SW 1271 (cell line): ENCODE data around the gene ACP3.
A peak's percentile ranks its signal among the peaks of the same experiment; 100 is the strongest.
"Not testable (repeated sequence)": the region's sequence is repeated elsewhere in the genome, so short reads cannot be mapped to it uniquely, and the experiment has no call there.

Experiments used
- DNase-seq, 2 experiments: peaks; one replicate each; lab custom pipeline; 2025; lab: John Stamatoyannopoulos, UW

The ACP3 gene

GRCh38 chr3:132317229-132317948, at the start of gene ACP3:
TSS of gene ACP3 (plus strand) at chr3:132317407. CDS start at chr3:132317457, 50 bp downstream.
- DNase-seq: no peak

GRCh38 chr3:132268956-132269355, 48.3 kb upstream of the ACP3 start:
- peak in 1 of 2 experiments; percentile 13 for DNase-seq

- no peak for DNase-seq
These were observed 44.2 kb upstream of the ACP3 start for GRCh38 chr3:132273036-132273435.

GRCh38 chr3:132276228-132276906, 40.8 kb upstream of the ACP3 start:
- DNase-seq: no peak

GRCh38 chr3:132279030-132279429, 38.2 kb upstream of the ACP3 start:
- DNase-seq: no peak

- DNase-seq: no peak
These were observed 33.8 kb upstream of the ACP3 start for GRCh38 chr3:132283440-132283839.

GRCh38 chr3:132283916-132284405, 33.2 kb upstream of the ACP3 start:
- DNase-seq: no peak

GRCh38 chr3:132284781-132285619, 32.2 kb upstream of the ACP3 start:
- DNase-seq: no peak

GRCh38 chr3:132285620-132285945, 31.6 kb upstream of the ACP3 start:
- DNase-seq: no peak

- no peak for DNase-seq
These were observed 31.2 kb upstream of the ACP3 start for GRCh38 chr3:132286035-132286434.

- DNase-seq: no peak
These were observed 28.9 kb upstream of the ACP3 start for GRCh38 chr3:132288357-132288756.

GRCh38 chr3:132289316-132289715, 27.9 kb upstream of the ACP3 start:
- DNase-seq: no peak

- DNase-seq: no peak
These were observed 26.4 kb upstream of the ACP3 start for GRCh38 chr3:132290833-132291232.

- DNase-seq: no peak
These were observed 25.2 kb upstream of the ACP3 start for GRCh38 chr3:132292042-132292441.

GRCh38 chr3:132293251-132293650, 24.0 kb upstream of the ACP3 start:
- DNase-seq: no peak

- DNase-seq: no peak
These were observed 22.3 kb upstream of the ACP3 start for GRCh38 chr3:132294906-132295305.

GRCh38 chr3:132303336-132304201, 13.6 kb upstream of the ACP3 start:
- DNase-seq: not testable (repeated sequence)

- not testable (repeated sequence) for DNase-seq
These were observed 12.9 kb upstream of the ACP3 start for GRCh38 chr3:132304351-132304750.

GRCh38 chr3:132310057-132310456, 7.2 kb upstream of the ACP3 start:
- not testable (repeated sequence) for DNase-seq

- DNase-seq: no peak
These were observed 5.9 kb upstream of the ACP3 start for GRCh38 chr3:132311316-132311715.

- no peak for DNase-seq
These were observed 5.4 kb upstream of the ACP3 start for GRCh38 chr3:132311841-132312240.

- no peak for DNase-seq
These were observed 1.4 kb upstream of the ACP3 start for GRCh38 chr3:132315851-132316250.
